Muscle of arm (tissue), 12 donors: ENCODE data around the gene TRIP12. TPM values are rescaled to one million over a fixed set of nuclear protein-coding genes. Genes with fewer than 3 reads are reported as not detected.
"Not testable (repeated sequence)": the region's sequence is repeated elsewhere in the genome, so short reads cannot be mapped to it uniquely, and the experiment has no call there.

ENCODE experiments used
- DNase-seq: peaks from one replicate; pipeline ENCODE4 v3.0.0-alpha.2; 2013
- polyA plus RNA-seq, 12 donors: library from polyadenylated mRNA; unstranded; fragments of 120-200 nt; gene quantifications; one replicate each; pipeline ENCODE4 v1.2.1, GENCODE V29; 2013; ENCODE audit not compliant: insufficient read length in 12 of 12

The TRIP12 gene
- polyA plus RNA-seq, 12 donors = 162 to 611 (median 198) TPM

GRCh38 chr2:229879191-229879950 is 42.4 kb downstream of the TRIP12 start:
- no peak for DNase-seq

DNA sequence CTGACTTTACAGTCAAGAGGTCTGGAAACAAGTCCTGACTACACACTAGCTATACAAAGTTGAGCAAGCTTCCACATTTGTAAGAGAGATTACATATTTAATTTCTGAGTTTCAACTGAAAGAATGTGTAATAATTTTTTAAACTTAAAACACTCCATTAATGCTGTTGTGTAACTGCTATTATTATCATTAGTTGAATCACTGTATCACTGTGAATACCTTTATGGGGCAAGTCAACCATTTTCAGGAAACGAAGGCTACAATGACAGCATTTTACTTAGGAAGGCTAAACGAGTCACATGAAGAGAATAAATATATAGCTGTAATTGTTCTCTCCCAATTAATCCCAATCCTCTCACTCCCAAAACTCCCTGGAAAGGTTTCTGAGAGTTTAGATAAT is 46.3 kb downstream of the TRIP12 start:
- no peak for DNase-seq

DNA sequence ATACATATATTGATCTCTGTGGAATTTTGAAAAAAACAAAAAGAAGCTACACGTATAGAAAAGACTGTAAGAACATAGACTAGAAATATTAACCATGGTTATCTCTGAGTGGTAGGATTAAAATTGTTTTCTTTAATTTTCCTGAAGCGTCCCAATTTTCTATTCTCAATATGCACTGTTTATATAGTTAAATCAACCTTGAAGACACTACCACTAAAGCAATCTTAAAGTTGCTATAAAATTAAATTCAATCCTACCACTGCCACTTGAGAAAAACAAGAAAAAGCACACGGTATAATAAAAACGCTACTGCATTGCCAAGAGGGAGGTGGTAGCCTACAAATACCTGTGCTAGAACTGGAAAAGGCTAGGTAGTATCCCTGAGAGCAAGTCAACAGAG is 47.2 kb downstream of the TRIP12 start:
- no peak for DNase-seq

DNA sequence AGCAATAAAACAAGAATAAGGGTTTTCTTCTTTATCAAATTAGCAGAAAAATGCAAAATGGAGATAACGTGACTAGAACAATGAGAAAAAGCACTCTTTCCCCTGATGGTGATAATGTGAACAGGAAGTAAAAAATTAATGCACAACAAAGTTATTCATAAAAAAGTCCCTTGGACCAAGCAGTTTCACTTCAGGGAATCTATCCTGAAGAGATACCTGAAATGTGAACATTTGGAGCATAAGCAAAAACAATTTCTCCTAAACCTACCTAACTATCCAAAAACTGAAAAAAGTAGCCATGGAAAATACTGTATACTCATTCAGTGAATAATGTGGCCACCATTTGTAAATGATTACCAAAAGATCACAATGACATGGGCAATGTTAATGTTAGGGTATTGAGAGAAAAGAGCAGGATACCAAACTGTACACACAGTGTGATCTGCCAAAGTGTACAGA is 48.7 kb downstream of the TRIP12 start:
- no peak for DNase-seq

GRCh38 chr2:229870903-229871656 is 50.7 kb downstream of the TRIP12 start:
- DNase-seq = no peak

- no peak for DNase-seq
Observed at GRCh38 chr2:229869226-229869625, 52.6 kb downstream of the TRIP12 start.

- DNase-seq = no peak
Observed at GRCh38 chr2:229868794-229869193, 53.0 kb downstream of the TRIP12 start.

DNA sequence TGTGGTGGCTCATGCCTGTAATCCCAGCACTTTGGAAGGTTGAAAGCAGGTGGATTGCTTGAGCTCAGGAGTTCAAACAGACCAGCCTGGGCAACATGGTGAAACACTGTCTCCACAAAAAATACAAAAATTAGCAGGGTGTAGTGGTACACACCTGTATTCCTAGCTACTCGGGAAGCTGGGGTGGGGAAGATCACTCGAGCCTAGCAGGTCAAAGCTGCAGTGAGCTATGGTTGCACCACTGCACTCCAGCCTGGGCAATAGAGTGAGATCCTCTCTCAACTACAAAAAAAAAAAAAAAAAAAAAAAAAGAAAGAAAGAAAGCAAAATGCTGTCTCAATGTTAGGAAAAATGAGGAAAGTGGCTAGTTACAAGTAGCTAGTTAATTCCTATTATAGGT is 56.8 kb downstream of the TRIP12 start:
- DNase-seq = no peak

DNA sequence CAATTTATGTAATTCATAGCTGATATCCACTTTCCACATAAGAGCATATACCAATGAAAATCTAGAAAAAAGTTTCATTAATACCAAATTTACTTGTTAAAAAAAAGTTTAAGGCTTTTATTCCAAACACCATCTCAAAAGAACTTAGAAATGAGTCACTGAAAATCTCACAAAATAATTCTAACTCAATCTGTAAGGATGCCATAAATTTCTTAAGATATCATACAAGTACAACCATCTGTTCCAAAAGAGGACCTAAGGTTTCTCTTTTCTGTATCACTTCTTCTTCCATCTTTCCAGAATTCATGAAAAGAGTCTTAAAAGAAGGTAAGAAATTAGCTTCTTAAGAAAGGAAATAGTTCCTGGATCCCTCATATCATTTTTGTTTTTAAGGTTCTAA is 60.4 kb downstream of the TRIP12 start:
- DNase-seq = no peak

GRCh38 chr2:229860334-229860733 is 61.5 kb downstream of the TRIP12 start:
- no peak for DNase-seq

DNA sequence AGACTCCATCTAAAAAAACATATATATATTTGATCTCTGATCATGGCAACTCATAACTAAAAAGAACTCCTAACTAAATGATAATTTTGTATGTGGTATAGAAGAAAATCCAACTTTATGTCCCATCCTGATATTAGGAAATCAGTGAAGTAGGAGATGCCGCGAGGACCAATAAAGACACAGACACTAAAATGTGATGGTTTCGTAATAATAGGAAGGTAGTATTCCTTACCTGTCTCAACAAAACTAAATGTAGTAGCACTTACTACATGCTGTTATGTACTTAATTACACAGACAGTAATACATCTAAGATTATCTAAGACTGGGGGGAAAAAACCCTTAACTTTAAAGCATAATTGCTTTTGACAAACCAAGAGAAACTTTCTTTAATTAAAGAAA is 63.5 kb downstream of the TRIP12 start:
- no peak for DNase-seq

DNA sequence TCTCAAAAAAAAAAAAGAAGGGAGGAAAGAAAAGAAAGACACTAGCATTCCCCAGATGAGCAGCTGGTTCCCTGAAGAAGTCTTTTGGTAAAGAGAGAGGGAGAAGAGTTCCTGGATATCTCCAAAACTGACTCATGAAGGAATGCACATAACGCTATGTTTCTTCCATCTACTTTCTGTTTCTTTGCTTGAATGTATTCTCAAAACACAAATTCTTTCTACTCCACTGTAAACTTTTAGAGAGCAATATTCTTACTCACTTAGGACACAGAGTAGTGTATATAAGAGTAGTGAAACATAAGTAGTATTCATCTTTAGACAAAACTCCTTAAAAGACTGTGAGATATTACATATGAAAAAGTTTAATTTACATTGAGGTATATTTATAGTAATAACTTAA is 64.2 kb downstream of the TRIP12 start:
- no peak for DNase-seq

GRCh38 chr2:229856413-229856812 is 65.4 kb downstream of the TRIP12 start:
- no peak for DNase-seq

DNA sequence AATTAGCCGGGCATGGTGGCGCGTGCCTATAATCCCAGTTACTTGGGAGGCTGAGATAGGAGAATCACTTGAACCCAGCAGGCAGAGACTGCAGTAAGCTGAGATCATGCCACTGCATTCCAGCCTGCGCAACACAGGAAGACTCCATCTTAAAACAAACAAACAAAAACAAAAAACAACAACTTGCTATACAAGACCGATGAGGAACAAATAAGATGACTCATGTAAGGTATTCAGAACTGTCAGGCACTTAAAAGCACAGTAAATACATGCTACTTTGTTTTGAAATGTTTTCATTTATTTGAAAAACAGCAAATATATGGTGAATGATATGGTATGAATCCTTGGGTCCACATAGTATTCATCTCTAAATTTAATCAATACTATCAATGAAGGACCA is 66.7 kb downstream of the TRIP12 start:
- no peak for DNase-seq

- DNase-seq = peak; percentile 3
Observed at GRCh38 chr2:229852565-229852964, 69.2 kb downstream of the TRIP12 start.

- DNase-seq = no peak
Observed at GRCh38 chr2:229851870-229852269, 69.9 kb downstream of the TRIP12 start.

DNA sequence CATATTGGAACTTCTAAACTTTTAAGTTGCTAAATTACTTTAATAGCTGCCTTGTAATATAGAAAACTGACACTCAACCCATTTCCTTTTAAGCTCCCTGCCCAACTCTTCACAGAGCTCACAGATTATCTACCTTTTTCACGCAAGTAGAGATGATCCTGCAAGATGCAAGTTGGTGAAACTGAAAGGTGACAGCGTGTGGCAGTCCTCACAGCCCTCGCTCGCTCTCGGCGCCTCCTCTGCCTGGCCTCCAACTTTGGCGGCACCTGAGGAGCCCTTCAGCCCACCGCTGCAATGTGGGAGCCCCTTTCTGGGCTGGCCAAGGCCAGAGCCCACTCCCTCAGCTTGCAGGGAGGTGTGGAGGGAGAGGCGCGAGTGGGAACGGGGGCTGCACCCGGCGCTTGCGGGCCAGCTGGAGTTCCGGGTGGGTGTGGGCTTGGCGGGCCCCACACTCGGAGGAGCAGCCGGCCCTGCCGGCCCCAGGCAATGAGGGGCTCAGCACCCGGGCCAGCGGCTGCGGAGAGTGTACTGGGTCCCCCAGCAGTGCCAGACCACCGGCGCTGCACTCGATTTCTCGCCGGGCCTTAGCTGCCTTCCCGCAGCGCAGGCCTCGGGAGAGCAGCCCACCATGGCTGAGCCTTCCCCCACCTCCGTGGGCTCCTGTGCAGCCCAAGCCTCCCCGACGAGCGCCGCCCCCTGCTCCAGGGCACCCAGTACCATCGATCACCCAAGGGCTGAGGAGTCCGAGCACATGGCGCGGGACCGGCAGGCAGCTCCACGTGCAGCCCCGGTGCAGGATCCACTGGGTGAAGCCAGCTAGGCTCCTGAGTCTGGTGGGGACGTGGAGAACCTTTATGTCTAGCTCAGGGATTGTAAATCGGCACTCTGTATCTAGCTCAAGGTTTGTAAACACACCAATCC is 71.2 kb downstream of the TRIP12 start:
- not testable (repeated sequence) for DNase-seq

DNA sequence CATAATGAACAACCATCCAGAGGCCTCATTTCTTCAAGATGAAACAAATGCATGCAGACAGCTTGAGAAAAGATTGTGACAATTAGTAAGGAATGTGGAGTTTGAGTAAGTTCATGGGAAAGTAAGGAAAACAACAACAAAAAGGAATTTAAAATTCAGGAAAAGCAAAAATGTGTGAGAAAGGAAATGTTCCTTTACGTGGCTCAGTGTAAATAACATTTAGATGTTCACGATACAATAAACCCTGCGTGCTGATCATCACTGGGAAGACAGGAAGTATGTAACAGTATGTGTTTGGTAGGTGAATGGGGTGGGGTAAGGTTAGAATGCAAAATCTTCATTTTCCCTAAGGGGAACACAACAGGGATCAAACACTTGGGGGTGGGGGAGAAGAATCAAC is 72.7 kb downstream of the TRIP12 start:
- no peak for DNase-seq

DNA sequence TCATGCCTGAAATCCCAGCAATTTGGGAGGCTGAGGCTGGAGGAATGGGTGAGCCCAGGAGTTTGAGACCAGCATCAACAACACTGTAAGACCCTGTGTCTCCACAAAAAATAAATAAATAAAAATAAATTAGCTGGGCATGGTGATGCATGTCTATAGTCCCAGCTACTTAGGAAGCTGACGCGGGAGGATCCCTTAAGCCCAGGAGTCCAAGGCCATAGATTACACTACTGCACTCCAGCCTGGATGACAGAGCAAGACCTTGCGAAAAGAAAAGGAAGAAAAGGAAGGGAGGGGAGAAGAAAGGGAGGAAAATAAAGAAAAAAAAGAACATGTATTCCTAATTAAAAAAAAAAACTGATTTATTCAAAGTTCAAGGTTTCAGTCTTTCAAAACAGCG is 78.2 kb downstream of the TRIP12 start:
- no peak for DNase-seq

DNA sequence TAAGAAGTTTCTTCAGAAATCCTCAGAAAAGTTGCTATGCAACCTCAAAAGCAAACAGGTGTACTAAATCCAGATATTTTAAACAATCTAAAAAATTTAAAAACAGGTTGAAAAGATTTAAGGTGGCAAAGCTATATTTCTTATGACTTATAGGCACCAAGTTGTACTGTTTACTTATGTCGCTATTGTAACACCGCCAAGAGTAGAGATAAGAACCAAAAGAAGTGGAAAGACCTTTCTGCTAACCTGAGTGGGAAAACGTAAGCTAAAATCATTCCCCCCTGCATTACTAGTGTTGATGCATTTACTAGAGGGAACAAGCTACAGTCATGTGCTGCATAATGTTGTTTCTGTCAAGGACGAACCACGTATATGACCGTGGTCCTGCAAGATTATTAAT is 83.1 kb downstream of the TRIP12 start:
- no peak for DNase-seq

DNA sequence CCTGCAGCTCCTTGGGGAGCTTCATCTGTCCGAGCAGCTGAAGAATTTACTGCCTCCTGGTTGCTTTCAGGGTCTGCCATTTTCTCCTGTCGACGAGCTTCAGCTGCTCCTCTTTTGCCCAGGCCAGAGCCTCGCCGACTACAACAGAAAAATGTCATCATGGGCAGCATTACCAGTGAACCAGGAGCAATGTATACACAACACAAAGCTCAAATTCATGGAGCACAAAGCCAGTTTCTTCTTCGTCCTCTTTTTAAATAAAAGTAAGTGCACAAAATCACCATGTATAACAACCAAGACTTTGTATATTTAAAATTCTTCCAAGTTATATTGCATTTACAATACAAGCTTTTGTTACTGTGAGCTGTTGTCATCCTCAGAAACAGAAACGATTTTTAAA is 85.0 kb downstream of the TRIP12 start:
- DNase-seq = no peak

DNA sequence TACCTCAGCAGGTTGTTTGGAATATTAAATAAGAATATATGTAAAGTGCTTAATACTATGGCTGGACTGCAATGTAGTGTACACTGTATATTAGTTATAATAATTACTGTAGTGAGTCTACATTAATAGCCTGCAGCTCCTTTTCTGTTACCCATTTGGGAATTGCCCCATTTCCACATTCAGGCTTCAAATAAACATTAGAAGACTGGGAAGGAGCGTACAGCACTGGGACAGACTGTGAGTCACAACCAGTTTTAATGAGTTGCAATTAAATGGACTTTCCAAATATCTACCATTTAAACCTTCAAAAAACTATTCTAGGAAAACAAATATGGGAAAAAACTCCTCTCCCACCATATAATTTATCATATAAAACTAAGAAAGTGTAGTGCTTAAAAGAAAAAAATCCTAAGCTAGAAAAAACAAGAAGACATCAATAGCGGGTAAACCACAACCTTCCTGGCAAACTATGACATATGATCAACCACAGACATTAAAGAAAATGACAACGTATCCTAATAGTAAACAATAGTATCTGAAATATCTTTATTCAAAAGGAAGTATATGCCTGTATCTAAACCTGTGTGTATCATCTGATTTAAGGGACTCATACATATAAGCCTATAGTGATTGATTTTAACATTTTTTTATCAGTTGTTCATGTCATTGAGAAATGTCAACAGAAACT is 86.1 kb downstream of the TRIP12 start:
- no peak for DNase-seq
